Astrocyte (in vitro differentiated cells and primary cell): ENCODE measurements around the gene AAR2. TPM values are rescaled to one million over a fixed set of nuclear protein-coding genes. Genes with fewer than 3 reads are reported as not detected.

Source experiments
- DNase-seq: peaks from one replicate; pipeline ENCODE4 v3.0.0-alpha.2; 2010; ENCODE audit warnings: low read depth
- FAIRE-seq: peaks from 2 replicates; lab custom pipeline; 2011; peaks lifted over from hg19 to GRCh38; lab: Jason Lieb, UNC
- H2AFZ ChIP-seq: 2 replicates; pipeline ENCODE4 v1.6.0; 2012; ENCODE audit warnings: low read depth, low read length, inconsistent platforms
- H3K27ac ChIP-seq: 2 replicates; pipeline ENCODE4 v1.5.1; 2011; ENCODE audit warnings: low read depth, low read length, inconsistent platforms
- H3K27me3 ChIP-seq: 2 replicates; pipeline ENCODE4 v1.6.0; 2011; ENCODE audit warnings: low read length, inconsistent platforms; ENCODE audit not compliant: insufficient read depth
- H3K36me3 ChIP-seq: 2 replicates; pipeline ENCODE4 v1.5.1; 2011; ENCODE audit warnings: low read length, inconsistent platforms; ENCODE audit not compliant: insufficient read depth
- H3K4me1 ChIP-seq: 2 replicates; pipeline ENCODE4 v1.5.1; 2011; ENCODE audit warnings: low read length, inconsistent platforms; ENCODE audit not compliant: insufficient read depth
- H3K4me2 ChIP-seq: 2 replicates; pipeline ENCODE4 v1.6.0; 2012; ENCODE audit warnings: low read length, inconsistent platforms
- H3K4me3 ChIP-seq: 2 replicates; pipeline ENCODE4 v1.5.1; 2011; ENCODE audit warnings: low read depth, mild to moderate bottlenecking, low read length, inconsistent platforms; ENCODE audit not compliant: insufficient read depth
- H3K79me2 ChIP-seq: 2 replicates; pipeline ENCODE4 v1.6.0; 2012; ENCODE audit warnings: mild to moderate bottlenecking, low read length, inconsistent platforms; ENCODE audit not compliant: insufficient read depth
- H3K9ac ChIP-seq: 2 replicates; pipeline ENCODE4 v1.6.0; 2012; ENCODE audit warnings: mild to moderate bottlenecking, low read length, inconsistent platforms
- H3K9me3 ChIP-seq: 2 replicates; pipeline ENCODE4 v1.5.1; 2012; ENCODE audit warnings: low read depth, mild to moderate bottlenecking, low read length, inconsistent platforms; ENCODE audit not compliant: insufficient read depth
- H4K20me1 ChIP-seq: 2 replicates; pipeline ENCODE4 v1.6.0; 2012; ENCODE audit warnings: low read length, inconsistent platforms; ENCODE audit not compliant: insufficient read depth
- H3K27ac Mint-ChIP-seq: one replicate; pipeline ENCODE4 v1.8.0; 2021; ENCODE audit warnings: mild to moderate bottlenecking, mixed read lengths; ENCODE audit not compliant: unreplicated experiment
- H3K27me3 Mint-ChIP-seq: one replicate; pipeline ENCODE4 v1.8.0; 2021; ENCODE audit warnings: low read depth, mixed read lengths; ENCODE audit not compliant: unreplicated experiment
- H3K36me3 Mint-ChIP-seq: one replicate; pipeline ENCODE4 v1.8.0; 2021; ENCODE audit warnings: low read depth, mixed read lengths; ENCODE audit not compliant: unreplicated experiment
- H3K4me1 Mint-ChIP-seq: one replicate; pipeline ENCODE4 v1.8.0; 2021; ENCODE audit warnings: low read depth, mixed read lengths; ENCODE audit not compliant: unreplicated experiment
- H3K4me3 Mint-ChIP-seq: one replicate; pipeline ENCODE4 v1.8.0; 2021; ENCODE audit warnings: mild to moderate bottlenecking, moderate library complexity, mixed read lengths; ENCODE audit not compliant: unreplicated experiment
- H3K9me3 Mint-ChIP-seq: one replicate; pipeline ENCODE4 v1.8.0; 2021; ENCODE audit warnings: mild to moderate bottlenecking, mixed read lengths; ENCODE audit not compliant: unreplicated experiment
- EZH2 ChIP-seq: IDR thresholded peaks from 2 replicates; pipeline ENCODE4 v1.6.1; 2012; ENCODE audit warnings: mild to moderate bottlenecking, low read length, inconsistent platforms; ENCODE audit not compliant: insufficient read depth
- total RNA-seq: library from RNA; stranded (reverse); gene quantifications from 2 replicates; pipeline ENCODE4 v1.2.1, GENCODE V29; 2021
- TF ChIP-seq, protein P1 (sequence below): IDR thresholded peaks from 2 replicates; pipeline ENCODE4 v1.5.1; 2011; ENCODE audit warnings: low read depth, mild to moderate bottlenecking, inconsistent platforms, low read length, moderate library complexity; ENCODE audit not compliant: insufficient read depth

Gene AAR2
- total RNA-seq, 1 donor from 2014 or later = 21.7 TPM

DNA sequence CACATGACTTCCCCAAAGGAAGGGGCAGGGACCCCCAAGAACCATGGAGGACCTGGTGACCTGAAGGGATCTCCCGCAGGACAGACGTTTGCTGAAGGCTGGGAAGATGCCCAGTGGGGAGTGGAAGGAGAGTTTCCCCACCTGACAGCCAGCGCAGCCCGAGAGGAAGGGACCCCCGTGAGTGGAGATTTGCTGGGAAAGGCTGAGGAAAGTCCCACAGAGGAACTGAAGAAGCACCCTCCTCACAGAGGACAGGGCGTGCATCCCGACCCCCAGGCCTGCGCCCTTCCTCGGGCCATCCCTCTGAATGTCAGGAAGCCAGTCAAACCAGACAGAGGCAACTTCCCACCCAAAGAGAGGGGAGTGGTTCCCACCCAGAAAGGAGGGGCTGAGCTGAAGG is 29.6 kb upstream of the AAR2 start:
- no peak overlapping the region for H3K4me2 ChIP-seq
- no peak overlapping the region for H2AFZ ChIP-seq
- DNase-seq = no peak
- no peak overlapping the region for H3K9ac ChIP-seq
- H3K4me1 ChIP-seq = no peaks in the 10 kb centered on the region
- H3K27me3 Mint-ChIP-seq = peaks cover 8% of the 10 kb centered on the region
- H3K36me3 Mint-ChIP-seq = peaks cover 21% of the 10 kb centered on the region
- no peaks in the 10 kb centered on the region for H3K79me2 ChIP-seq
- H3K27ac Mint-ChIP-seq = no peak overlapping the region
- peaks cover 6% of the 10 kb centered on the region for H3K4me1 Mint-ChIP-seq
- H3K27me3 ChIP-seq = no peaks in the 10 kb centered on the region
- H3K4me3 Mint-ChIP-seq = no peak overlapping the region
- H3K36me3 ChIP-seq = no peaks in the 10 kb centered on the region
- H3K4me3 ChIP-seq = no peak overlapping the region
- H3K9me3 ChIP-seq = no peaks in the 10 kb centered on the region
- H4K20me1 ChIP-seq = no peaks in the 10 kb centered on the region
- no peak overlapping the region for H3K27ac ChIP-seq
- no peaks in the 10 kb centered on the region for H3K9me3 Mint-ChIP-seq
- FAIRE-seq = no peak
- TF ChIP-seq EZH2 = no peak
- TF ChIP-seq, protein P1, sequence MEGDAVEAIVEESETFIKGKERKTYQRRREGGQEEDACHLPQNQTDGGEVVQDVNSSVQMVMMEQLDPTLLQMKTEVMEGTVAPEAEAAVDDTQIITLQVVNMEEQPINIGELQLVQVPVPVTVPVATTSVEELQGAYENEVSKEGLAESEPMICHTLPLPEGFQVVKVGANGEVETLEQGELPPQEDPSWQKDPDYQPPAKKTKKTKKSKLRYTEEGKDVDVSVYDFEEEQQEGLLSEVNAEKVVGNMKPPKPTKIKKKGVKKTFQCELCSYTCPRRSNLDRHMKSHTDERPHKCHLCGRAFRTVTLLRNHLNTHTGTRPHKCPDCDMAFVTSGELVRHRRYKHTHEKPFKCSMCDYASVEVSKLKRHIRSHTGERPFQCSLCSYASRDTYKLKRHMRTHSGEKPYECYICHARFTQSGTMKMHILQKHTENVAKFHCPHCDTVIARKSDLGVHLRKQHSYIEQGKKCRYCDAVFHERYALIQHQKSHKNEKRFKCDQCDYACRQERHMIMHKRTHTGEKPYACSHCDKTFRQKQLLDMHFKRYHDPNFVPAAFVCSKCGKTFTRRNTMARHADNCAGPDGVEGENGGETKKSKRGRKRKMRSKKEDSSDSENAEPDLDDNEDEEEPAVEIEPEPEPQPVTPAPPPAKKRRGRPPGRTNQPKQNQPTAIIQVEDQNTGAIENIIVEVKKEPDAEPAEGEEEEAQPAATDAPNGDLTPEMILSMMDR = no peak

DNA sequence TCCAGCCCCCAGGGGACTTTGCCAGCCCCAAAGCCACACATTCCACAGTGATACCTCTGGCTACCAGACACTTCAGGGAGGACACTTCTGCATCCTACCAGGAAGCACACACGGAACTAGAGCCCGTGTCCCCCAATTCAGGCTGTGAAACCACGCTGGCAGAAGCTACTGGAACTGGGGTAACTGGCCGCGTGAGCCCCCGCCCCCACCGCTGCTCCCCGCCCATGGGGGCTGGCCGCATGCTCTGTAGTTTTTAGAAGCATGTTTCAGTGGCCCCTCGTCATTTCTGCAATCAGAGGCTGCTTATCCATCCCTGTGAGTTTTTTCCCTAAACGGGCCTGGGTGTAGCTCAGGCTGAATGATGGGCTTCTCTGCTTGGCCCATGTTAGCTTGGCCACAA is 28.7 kb upstream of the AAR2 start:
- H3K27me3 Mint-ChIP-seq = peaks cover 8% of the 10 kb centered on the region
- H3K27me3 ChIP-seq = no peaks in the 10 kb centered on the region
- no peaks in the 10 kb centered on the region for H3K4me1 ChIP-seq
- H3K27ac ChIP-seq = no peak overlapping the region
- H4K20me1 ChIP-seq = no peaks in the 10 kb centered on the region
- no peaks in the 10 kb centered on the region for H3K9me3 Mint-ChIP-seq
- H3K27ac Mint-ChIP-seq = no peak overlapping the region
- no peak overlapping the region for H3K4me2 ChIP-seq
- DNase-seq (no peak), FAIRE-seq (no peak)
- H3K9me3 ChIP-seq = no peaks in the 10 kb centered on the region
- no peak overlapping the region for H3K4me3 ChIP-seq
- no peak overlapping the region for H3K9ac ChIP-seq
- no peaks in the 10 kb centered on the region for H3K79me2 ChIP-seq
- H3K36me3 ChIP-seq = no peaks in the 10 kb centered on the region
- peaks cover 6% of the 10 kb centered on the region for H3K4me1 Mint-ChIP-seq
- no peak for TF ChIP-seq EZH2
- TF ChIP-seq, protein P1 = no peak
- no peak overlapping the region for H2AFZ ChIP-seq
- no peak overlapping the region for H3K4me3 Mint-ChIP-seq
- H3K36me3 Mint-ChIP-seq = peaks cover 26% of the 10 kb centered on the region

DNA sequence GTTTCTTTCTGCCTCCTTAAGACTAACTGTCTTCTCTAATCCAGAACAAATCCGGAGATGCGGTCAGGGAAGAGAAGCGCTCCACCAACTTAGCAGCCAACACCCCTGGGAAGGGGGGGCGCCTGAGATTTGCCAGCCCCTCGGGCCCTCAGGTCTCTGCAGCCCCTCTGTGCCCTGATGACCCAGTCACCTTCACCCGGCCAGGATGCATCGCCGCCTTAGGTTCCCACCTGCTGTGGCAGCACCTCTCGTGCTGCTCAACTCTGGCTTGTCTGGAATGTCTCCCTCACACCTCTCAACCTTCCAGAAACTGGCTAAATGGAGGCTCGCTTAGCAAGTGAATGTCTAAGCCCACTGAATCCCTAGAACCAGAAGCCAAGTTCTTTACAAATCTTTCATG is 28.0 kb upstream of the AAR2 start:
- no peak for TF ChIP-seq EZH2
- TF ChIP-seq, protein P1 = no peak
- H3K9me3 Mint-ChIP-seq = no peaks in the 10 kb centered on the region
- peaks cover 6% of the 10 kb centered on the region for H3K4me1 Mint-ChIP-seq
- Histone ChIP-seq H3K9ac (no peak overlapping the region), H3K4me2 (no peak overlapping the region), H3K27ac (no peak overlapping the region), H3K79me2 (no peaks in the 10 kb centered on the region), H3K4me1 (no peaks in the 10 kb centered on the region), H3K27me3 (no peaks in the 10 kb centered on the region), H3K9me3 (no peaks in the 10 kb centered on the region), H2AFZ (no peak overlapping the region), H3K4me3 (no peak overlapping the region), H4K20me1 (no peaks in the 10 kb centered on the region), H3K36me3 (no peaks in the 10 kb centered on the region)
- peaks cover 8% of the 10 kb centered on the region for H3K27me3 Mint-ChIP-seq
- peaks cover 30% of the 10 kb centered on the region for H3K36me3 Mint-ChIP-seq
- FAIRE-seq (no peak), DNase-seq (no peak)
- no peak overlapping the region for H3K4me3 Mint-ChIP-seq
- H3K27ac Mint-ChIP-seq = no peak overlapping the region
